Astrocyte of the spinal cord (primary cell): Measurements from ENCODE around the gene NOL4L.

Experiments used
- DNase-seq: peaks from one replicate; pipeline ENCODE4 v3.0.0; 2011; ENCODE audit warnings: low read depth, low spot score
- H3K4me3 ChIP-seq: 2 replicates; pipeline ENCODE4 v1.5.1; 2011; ENCODE audit warnings: low read depth, mild to moderate bottlenecking, low read length, moderate library complexity
- CTCF ChIP-seq: IDR thresholded peaks from 2 replicates; pipeline ENCODE4 v1.5.1; 2012; ENCODE audit warnings: low read depth, mild to moderate bottlenecking, low read length, inconsistent platforms
- in situ Hi-C: cut with HindIII; loops from 2 replicates; pipeline ENCODE4 v1.10.0; 2017; ENCODE audit warnings: low sequenced_read_pairs

NOL4L gene

GRCh38 chr20:32541323-32542258 is 43.5 kb downstream of the NOL4L start:
- no peak for TF ChIP-seq CTCF
- no peak for DNase-seq
- no peak overlapping the region for H3K4me3 ChIP-seq
- in situ Hi-C loops: no loop called here

GRCh38 chr20:32539817-32540675 is 45.1 kb downstream of the NOL4L start:
- TF ChIP-seq CTCF: no peak
- no peak for DNase-seq
- in situ Hi-C loops: no loop called here
- H3K4me3 ChIP-seq: no peak overlapping the region

- DNase-seq: no peak
- no peak for TF ChIP-seq CTCF
- H3K4me3 ChIP-seq: no peak overlapping the region
- in situ Hi-C loops: no loop called here
Observed at GRCh38 chr20:32539026-32539816, 45.9 kb downstream of the NOL4L start.

GRCh38 chr20:32538526-32538939 is 46.6 kb downstream of the NOL4L start:
- no peak for DNase-seq
- TF ChIP-seq CTCF: no peak
- in situ Hi-C loops: no loop called here
- H3K4me3 ChIP-seq: no peak overlapping the region

GRCh38 chr20:32537657-32538525 is 47.2 kb downstream of the NOL4L start:
- no peak overlapping the region for H3K4me3 ChIP-seq
- TF ChIP-seq CTCF: no peak
- in situ Hi-C loops: no loop called here
- DNase-seq: no peak
